ENCODE measurements around the gene UNK.

- no peak for TF ChIP-seq POLR2A (IDR thresholded peaks at IDR 0.05)
- TF ChIP-seq, protein P1, sequence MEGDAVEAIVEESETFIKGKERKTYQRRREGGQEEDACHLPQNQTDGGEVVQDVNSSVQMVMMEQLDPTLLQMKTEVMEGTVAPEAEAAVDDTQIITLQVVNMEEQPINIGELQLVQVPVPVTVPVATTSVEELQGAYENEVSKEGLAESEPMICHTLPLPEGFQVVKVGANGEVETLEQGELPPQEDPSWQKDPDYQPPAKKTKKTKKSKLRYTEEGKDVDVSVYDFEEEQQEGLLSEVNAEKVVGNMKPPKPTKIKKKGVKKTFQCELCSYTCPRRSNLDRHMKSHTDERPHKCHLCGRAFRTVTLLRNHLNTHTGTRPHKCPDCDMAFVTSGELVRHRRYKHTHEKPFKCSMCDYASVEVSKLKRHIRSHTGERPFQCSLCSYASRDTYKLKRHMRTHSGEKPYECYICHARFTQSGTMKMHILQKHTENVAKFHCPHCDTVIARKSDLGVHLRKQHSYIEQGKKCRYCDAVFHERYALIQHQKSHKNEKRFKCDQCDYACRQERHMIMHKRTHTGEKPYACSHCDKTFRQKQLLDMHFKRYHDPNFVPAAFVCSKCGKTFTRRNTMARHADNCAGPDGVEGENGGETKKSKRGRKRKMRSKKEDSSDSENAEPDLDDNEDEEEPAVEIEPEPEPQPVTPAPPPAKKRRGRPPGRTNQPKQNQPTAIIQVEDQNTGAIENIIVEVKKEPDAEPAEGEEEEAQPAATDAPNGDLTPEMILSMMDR (IDR thresholded peaks at IDR 0.05 in 8 of 11, conservative IDR thresholded peaks at IDR 0.05 in 3 of 11), result peak; percentile 76 to 99 (median 93)
Measured at GRCh38 chr17:75845058-75845711, 60.6 kb downstream of the UNK start.

Measured in spleen (tissue), 7 donors.